Astrocyte (in vitro differentiated cells and primary cell): ENCODE data around the gene IFT20. TPM values are rescaled to one million over a fixed set of nuclear protein-coding genes. Genes with fewer than 3 reads are reported as not detected.

ENCODE experiments used
- DNase-seq: peaks from one replicate; pipeline ENCODE4 v3.0.0-alpha.2; 2010; ENCODE audit warnings: low read depth
- FAIRE-seq: peaks from 2 replicates; lab custom pipeline; 2011; peaks lifted over from hg19 to GRCh38; lab: Jason Lieb, UNC
- H2AFZ ChIP-seq: 2 replicates; pipeline ENCODE4 v1.6.0; 2012; ENCODE audit warnings: low read depth, low read length, inconsistent platforms
- H3K27ac ChIP-seq: 2 replicates; pipeline ENCODE4 v1.5.1; 2011; ENCODE audit warnings: low read depth, low read length, inconsistent platforms
- H3K27me3 ChIP-seq: 2 replicates; pipeline ENCODE4 v1.6.0; 2011; ENCODE audit warnings: low read length, inconsistent platforms; ENCODE audit not compliant: insufficient read depth
- H3K36me3 ChIP-seq: 2 replicates; pipeline ENCODE4 v1.5.1; 2011; ENCODE audit warnings: low read length, inconsistent platforms; ENCODE audit not compliant: insufficient read depth
- H3K4me1 ChIP-seq: 2 replicates; pipeline ENCODE4 v1.5.1; 2011; ENCODE audit warnings: low read length, inconsistent platforms; ENCODE audit not compliant: insufficient read depth
- H3K4me2 ChIP-seq: 2 replicates; pipeline ENCODE4 v1.6.0; 2012; ENCODE audit warnings: low read length, inconsistent platforms
- H3K4me3 ChIP-seq: 2 replicates; pipeline ENCODE4 v1.5.1; 2011; ENCODE audit warnings: low read depth, mild to moderate bottlenecking, low read length, inconsistent platforms; ENCODE audit not compliant: insufficient read depth
- H3K79me2 ChIP-seq: 2 replicates; pipeline ENCODE4 v1.6.0; 2012; ENCODE audit warnings: mild to moderate bottlenecking, low read length, inconsistent platforms; ENCODE audit not compliant: insufficient read depth
- H3K9ac ChIP-seq: 2 replicates; pipeline ENCODE4 v1.6.0; 2012; ENCODE audit warnings: mild to moderate bottlenecking, low read length, inconsistent platforms
- H3K9me3 ChIP-seq: 2 replicates; pipeline ENCODE4 v1.5.1; 2012; ENCODE audit warnings: low read depth, mild to moderate bottlenecking, low read length, inconsistent platforms; ENCODE audit not compliant: insufficient read depth
- H4K20me1 ChIP-seq: 2 replicates; pipeline ENCODE4 v1.6.0; 2012; ENCODE audit warnings: low read length, inconsistent platforms; ENCODE audit not compliant: insufficient read depth
- H3K27ac Mint-ChIP-seq: one replicate; pipeline ENCODE4 v1.8.0; 2021; ENCODE audit warnings: mild to moderate bottlenecking, mixed read lengths; ENCODE audit not compliant: unreplicated experiment
- H3K27me3 Mint-ChIP-seq: one replicate; pipeline ENCODE4 v1.8.0; 2021; ENCODE audit warnings: low read depth, mixed read lengths; ENCODE audit not compliant: unreplicated experiment
- H3K36me3 Mint-ChIP-seq: one replicate; pipeline ENCODE4 v1.8.0; 2021; ENCODE audit warnings: low read depth, mixed read lengths; ENCODE audit not compliant: unreplicated experiment
- H3K4me1 Mint-ChIP-seq: one replicate; pipeline ENCODE4 v1.8.0; 2021; ENCODE audit warnings: low read depth, mixed read lengths; ENCODE audit not compliant: unreplicated experiment
- H3K4me3 Mint-ChIP-seq: one replicate; pipeline ENCODE4 v1.8.0; 2021; ENCODE audit warnings: mild to moderate bottlenecking, moderate library complexity, mixed read lengths; ENCODE audit not compliant: unreplicated experiment
- H3K9me3 Mint-ChIP-seq: one replicate; pipeline ENCODE4 v1.8.0; 2021; ENCODE audit warnings: mild to moderate bottlenecking, mixed read lengths; ENCODE audit not compliant: unreplicated experiment
- EZH2 ChIP-seq: IDR thresholded peaks from 2 replicates; pipeline ENCODE4 v1.6.1; 2012; ENCODE audit warnings: mild to moderate bottlenecking, low read length, inconsistent platforms; ENCODE audit not compliant: insufficient read depth
- total RNA-seq: library from RNA; stranded (reverse); gene quantifications from 2 replicates; pipeline ENCODE4 v1.2.1, GENCODE V29; 2021
- TF ChIP-seq, protein P1 (sequence below): IDR thresholded peaks from 2 replicates; pipeline ENCODE4 v1.5.1; 2011; ENCODE audit warnings: low read depth, mild to moderate bottlenecking, inconsistent platforms, low read length, moderate library complexity; ENCODE audit not compliant: insufficient read depth

The IFT20 gene
- total RNA-seq, 1 donor from 2014 or later = 70.4 TPM

DNA sequence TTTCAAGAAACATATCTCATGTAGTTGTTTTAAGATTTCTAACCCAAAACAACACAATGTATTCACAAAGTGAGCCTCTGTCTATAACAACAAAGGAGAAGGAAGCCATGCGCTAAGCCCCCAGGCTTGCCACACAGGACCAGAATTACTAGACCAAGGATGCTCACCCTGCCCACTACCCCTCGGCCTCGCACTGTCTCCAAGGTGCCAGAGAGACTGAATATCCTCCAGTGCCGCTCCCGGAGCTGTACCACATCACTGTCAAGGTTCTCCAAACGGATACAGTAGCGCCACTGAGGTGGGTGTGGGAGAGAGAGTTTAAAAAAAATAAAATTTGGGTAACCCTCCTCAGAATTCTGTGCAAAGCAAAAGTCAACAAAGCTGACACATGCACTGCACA is 15.0 kb upstream of the IFT20 start:
- Histone ChIP-seq H3K4me1 (peaks cover 30% of the 10 kb centered on the region), H3K79me2 (peaks cover 14% of the 10 kb centered on the region), H3K4me2 (no peak overlapping the region), H3K27me3 (no peaks in the 10 kb centered on the region), H2AFZ (no peak overlapping the region), H3K27ac (no peak overlapping the region), H4K20me1 (peaks cover 25% of the 10 kb centered on the region), H3K4me3 (no peak overlapping the region), H3K9me3 (no peaks in the 10 kb centered on the region), H3K36me3 (peaks cover 49% of the 10 kb centered on the region), H3K9ac (no peak overlapping the region)
- no peak for DNase-seq
- peaks cover 20% of the 10 kb centered on the region for H3K4me1 Mint-ChIP-seq
- peaks cover 5% of the 10 kb centered on the region for H3K9me3 Mint-ChIP-seq
- no peaks in the 10 kb centered on the region for H3K27me3 Mint-ChIP-seq
- no peak overlapping the region for H3K4me3 Mint-ChIP-seq
- H3K36me3 Mint-ChIP-seq = peaks cover 22% of the 10 kb centered on the region
- TF ChIP-seq, protein P1, sequence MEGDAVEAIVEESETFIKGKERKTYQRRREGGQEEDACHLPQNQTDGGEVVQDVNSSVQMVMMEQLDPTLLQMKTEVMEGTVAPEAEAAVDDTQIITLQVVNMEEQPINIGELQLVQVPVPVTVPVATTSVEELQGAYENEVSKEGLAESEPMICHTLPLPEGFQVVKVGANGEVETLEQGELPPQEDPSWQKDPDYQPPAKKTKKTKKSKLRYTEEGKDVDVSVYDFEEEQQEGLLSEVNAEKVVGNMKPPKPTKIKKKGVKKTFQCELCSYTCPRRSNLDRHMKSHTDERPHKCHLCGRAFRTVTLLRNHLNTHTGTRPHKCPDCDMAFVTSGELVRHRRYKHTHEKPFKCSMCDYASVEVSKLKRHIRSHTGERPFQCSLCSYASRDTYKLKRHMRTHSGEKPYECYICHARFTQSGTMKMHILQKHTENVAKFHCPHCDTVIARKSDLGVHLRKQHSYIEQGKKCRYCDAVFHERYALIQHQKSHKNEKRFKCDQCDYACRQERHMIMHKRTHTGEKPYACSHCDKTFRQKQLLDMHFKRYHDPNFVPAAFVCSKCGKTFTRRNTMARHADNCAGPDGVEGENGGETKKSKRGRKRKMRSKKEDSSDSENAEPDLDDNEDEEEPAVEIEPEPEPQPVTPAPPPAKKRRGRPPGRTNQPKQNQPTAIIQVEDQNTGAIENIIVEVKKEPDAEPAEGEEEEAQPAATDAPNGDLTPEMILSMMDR = no peak
- TF ChIP-seq EZH2 = no peak
- H3K27ac Mint-ChIP-seq = peak overlapping the region; percentile 70
- FAIRE-seq = no peak

DNA sequence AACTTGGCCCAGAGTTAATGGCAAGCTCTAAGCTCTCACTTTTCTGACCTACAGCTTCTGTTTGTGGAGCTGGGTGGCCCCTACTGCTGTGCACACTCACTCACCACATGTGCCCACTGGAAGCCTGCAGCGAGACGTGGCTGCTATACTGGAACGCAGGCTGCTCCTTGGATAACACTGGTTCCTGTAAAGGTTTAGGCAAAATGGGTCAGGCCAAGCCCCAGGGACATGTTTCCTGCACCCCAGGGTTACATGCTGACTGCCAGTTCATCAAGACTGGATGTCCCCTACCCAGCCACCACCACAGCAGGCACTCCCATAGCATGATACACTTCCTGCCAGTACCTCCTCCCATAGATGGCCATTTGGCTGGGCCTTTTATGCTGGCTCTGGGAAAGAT is 13.7 kb upstream of the IFT20 start:
- Histone ChIP-seq H3K4me3 (no peak overlapping the region), H3K27ac (no peak overlapping the region), H3K79me2 (peaks cover 10% of the 10 kb centered on the region), H4K20me1 (peaks cover 35% of the 10 kb centered on the region), H3K4me2 (no peak overlapping the region), H3K27me3 (no peaks in the 10 kb centered on the region), H3K9me3 (no peaks in the 10 kb centered on the region), H3K36me3 (peaks cover 49% of the 10 kb centered on the region), H2AFZ (no peak overlapping the region), H3K9ac (no peak overlapping the region), H3K4me1 (peaks cover 38% of the 10 kb centered on the region)
- peaks cover 19% of the 10 kb centered on the region for H3K4me1 Mint-ChIP-seq
- DNase-seq (no peak), FAIRE-seq (no peak)
- H3K9me3 Mint-ChIP-seq = peaks cover 5% of the 10 kb centered on the region
- H3K27ac Mint-ChIP-seq = no peak overlapping the region
- no peak for TF ChIP-seq EZH2
- TF ChIP-seq, protein P1 = no peak
- H3K36me3 Mint-ChIP-seq = peaks cover 23% of the 10 kb centered on the region
- H3K4me3 Mint-ChIP-seq = no peak overlapping the region
- H3K27me3 Mint-ChIP-seq = no peaks in the 10 kb centered on the region

DNA sequence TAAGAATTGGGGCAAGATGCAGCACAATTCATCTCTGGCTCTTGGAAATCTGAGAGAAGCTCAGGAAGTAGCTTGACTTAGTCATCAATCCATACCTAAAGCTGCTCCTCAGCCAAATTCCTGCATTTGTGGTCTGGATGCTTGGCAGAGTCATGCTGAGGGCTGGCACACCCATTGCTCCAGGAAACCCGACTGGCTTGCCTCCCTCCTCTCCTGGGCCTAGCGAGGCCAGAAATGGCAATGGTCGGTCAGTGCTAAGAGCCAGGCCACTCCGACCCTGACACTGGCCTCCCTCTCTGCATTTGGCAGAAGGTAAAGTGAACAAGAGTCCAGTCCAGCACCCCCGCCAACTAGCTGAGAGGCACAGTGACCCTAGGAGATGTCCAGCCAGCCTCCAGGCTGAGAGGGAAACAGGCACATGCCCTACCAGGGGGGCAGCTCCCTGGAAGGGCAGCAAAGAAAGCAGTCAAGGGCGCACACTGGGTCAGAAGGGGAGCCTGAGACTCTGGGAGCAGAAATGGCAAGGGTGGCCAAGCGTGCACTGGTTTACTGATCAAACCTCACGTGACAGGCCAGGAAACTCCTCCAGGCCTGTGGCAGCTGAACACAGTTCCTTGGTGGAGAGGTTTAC is 12.1 kb upstream of the IFT20 start:
- Histone ChIP-seq H3K36me3 (peaks cover 47% of the 10 kb centered on the region), H2AFZ (no peak overlapping the region), H3K79me2 (peaks cover 18% of the 10 kb centered on the region), H3K27ac (peak overlapping the region; percentile 85), H4K20me1 (peaks cover 38% of the 10 kb centered on the region), H3K4me1 (peaks cover 38% of the 10 kb centered on the region), H3K9me3 (no peaks in the 10 kb centered on the region), H3K9ac (peak overlapping the region; percentile 54), H3K27me3 (no peaks in the 10 kb centered on the region), H3K4me2 (peak overlapping the region; percentile 57), H3K4me3 (no peak overlapping the region)
- peak overlapping the region; percentile 56 for H3K4me3 Mint-ChIP-seq
- peaks cover 5% of the 10 kb centered on the region for H3K9me3 Mint-ChIP-seq
- no peak for TF ChIP-seq EZH2
- TF ChIP-seq, protein P1 = no peak
- H3K27ac Mint-ChIP-seq = peak overlapping the region; percentile 90
- FAIRE-seq (peak; percentile 92), DNase-seq (peak; percentile 96)
- peaks cover 28% of the 10 kb centered on the region for H3K36me3 Mint-ChIP-seq
- H3K27me3 Mint-ChIP-seq = no peaks in the 10 kb centered on the region
- H3K4me1 Mint-ChIP-seq = peaks cover 19% of the 10 kb centered on the region
